Measurements from ENCODE around the gene KLC4.

DNA sequence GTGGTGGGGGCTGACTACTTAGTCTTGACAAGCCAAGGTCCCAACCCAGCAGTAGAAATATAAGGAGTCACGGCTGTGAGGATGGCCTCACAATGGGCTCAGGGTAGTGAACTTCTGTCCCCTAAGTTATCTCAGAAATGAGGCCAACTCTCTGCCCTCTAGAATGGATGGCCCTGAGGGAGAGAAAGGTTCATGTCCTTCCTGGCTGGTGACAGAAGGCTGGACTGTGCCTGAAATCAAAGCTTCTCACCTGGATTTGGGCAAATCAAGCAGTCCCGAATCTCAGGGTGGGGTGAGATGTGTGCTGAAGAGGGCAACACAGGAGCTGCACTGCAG, 25.3 kb upstream of the KLC4 start:
- TF ChIP-seq GATA2 (IDR thresholded peaks at IDR 0.05; ENCODE audit: low read depth, low read length) (no peak), GATA3 (IDR thresholded peaks at IDR 0.05; ENCODE audit: low read depth, low read length) (no peak)
